Renal pelvis (tissue), 4 donors: ENCODE results near the gene BEST1. TPM values are rescaled to one million over a fixed set of nuclear protein-coding genes. Genes with fewer than 3 reads are reported as not detected.
"Not testable (repeated sequence)": the region's sequence is repeated elsewhere in the genome, so short reads cannot be mapped to it uniquely, and the experiment has no call there.

Experiments
- DNase-seq: peaks from one replicate; pipeline ENCODE4 v3.0.0-alpha.2; 2013
- polyA plus RNA-seq, 3 donors: library from polyadenylated mRNA; unstranded; fragments of 120-200 nt; gene quantifications; one replicate each; pipeline ENCODE4 v1.2.1, GENCODE V29; 2013; ENCODE audit not compliant: insufficient read length in 3 of 3

Gene BEST1
- polyA plus RNA-seq, 3 donors, result 5.1 to 6.3 (median 5.3) TPM

DNA sequence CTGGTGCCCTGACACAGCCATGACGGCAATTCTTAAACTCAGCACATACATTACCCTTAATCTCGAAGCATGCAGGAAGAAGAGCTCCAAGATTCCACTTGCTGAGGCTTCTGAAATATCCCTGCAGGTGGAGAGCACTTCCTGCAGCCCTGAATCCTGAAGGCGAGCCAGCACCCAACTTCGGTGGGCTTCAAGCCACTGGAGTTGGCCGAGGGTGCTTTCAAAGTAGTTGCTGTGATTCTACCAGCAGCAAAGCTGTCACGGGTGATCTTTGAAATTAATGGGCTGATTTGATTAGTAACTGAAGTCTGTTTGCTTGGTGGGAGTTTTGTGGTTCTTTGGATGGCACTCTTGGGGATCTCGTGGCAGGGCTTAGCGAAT, 26.3 kb downstream of the BEST1 start:
- no peak for DNase-seq

DNA sequence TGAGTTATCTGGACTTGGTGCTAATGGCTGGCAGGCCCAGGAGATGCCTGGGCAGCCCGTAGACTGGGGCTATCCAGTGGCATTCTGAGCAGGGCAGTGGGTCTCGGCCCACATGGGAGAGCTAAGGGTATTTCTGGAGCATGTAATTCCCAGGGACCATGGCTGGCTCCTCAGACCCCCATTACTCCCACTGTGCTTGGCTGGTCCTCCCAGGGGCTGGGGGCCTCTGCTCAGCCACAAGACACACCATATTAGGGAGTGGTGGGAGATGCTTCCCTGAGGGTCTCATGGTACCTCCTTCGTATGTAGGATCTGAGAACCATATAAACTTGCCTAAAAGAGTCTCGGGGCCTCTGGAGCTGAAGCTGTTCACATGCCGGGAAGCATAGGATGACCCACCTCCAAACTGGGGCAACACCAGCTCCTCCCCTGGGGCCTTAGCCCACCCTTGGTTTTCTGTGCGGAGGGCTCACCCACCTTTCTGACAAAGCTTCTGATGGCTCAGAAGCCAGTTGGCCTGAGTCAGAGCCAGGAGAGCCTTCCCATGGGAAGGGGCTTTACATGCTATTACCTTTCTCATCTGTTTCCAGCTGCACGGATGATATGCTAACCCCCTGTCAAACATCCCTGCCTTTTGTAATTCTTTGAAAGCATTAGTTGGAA, 26.8 kb downstream of the BEST1 start:
- no peak for DNase-seq

DNA sequence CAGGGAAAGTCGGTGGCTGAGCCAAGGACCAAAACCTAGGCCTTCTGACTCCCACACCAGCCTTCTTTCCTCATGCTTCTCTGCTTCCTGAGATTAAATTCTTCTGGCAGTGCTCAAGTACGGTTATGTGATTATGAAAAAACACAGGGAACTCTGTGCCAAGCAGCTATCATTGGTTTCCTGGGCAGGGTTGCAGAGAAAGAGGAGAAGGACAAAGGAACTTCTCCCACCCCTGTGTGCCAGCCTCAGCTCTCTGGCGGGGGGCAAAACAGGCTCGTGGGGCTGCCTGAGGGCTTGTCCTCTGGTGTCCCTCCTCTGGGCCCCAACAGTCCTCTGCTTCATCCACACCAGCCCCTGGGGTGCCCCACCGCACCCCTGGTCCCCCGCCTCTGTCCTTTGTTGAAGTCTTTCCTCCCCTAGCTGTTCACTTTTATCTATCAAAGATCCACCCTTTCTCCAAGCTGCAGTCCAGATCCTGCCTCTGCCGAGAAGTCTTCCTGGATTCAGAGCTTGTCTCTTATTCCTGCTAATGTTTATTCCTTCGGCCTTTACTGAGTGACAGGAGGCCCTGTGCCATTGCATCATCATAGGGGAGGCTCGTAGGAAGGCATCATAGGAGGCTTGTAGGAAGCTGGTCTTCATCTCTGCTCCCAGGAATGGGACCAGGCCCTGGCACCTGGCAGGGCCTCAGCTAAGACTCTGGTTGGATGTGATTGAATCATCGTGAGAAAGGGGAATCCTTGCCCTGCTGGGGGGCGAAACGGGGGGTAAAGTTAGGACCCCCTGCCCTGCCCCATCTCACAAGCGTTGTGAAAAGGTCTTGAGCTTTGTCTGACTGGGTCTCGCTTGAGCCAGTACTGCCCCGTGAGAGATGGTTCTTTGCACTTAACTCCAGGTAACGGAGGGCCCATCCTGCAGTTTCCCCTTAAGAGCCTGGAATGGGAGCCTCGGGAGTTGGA, 28.8 kb downstream of the BEST1 start:
- DNase-seq, result no peak

DNA sequence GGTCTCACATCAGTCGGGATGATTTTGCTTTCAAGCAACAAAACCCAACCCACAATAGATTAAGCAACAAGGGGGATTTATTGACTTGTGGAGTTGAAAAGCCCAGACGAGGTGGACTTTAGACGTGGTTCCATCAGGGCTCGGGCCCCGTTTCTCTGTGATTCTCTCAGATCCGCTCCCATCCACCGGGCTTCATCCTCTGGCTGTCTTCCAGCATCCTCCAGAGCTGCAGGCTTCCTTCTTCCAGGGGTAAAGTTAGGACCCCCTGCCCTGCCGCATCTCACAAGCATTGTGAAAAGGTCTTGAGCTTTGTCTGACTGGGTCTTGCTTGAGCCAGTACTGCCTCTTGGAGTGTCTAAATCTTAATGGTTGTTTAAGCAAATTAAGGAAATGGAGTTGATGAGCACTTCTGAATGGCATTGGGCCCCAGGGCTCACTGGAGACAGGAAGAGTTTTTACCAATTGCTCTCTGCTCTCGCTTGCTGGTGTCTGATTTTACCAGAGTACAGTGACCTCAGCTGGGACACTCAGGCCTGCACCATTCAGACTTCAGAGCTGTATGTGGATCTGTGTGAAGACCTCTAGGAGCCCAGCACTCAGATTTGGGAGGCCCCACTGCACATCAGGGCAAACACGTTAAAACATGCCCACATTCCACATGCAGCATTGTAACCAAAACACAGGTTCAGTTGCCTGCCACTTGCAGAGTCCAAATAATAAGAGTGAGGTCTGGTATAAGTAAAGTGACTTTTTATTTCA, 30.8 kb downstream of the BEST1 start:
- no peak for DNase-seq

DNA sequence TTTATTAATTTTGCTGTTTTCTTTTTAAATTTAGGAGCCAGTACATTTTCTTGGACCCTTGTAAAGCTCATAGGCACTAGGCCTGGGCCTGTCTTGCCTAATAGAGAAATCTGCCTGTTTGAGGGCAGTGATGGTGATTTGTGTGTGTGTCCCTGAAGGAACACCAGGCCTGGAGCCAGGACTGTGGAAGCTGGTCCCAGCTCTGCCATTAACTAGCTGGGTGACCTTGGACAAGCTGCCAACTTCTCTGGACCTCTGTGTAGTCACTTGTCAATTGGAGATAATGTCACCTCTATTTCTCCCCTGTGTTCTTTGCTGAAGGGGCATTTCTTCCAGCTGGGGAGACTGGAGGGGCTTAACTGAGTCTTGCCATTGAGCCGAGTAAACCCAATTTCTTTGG, 33.3 kb downstream of the BEST1 start:
- DNase-seq, result no peak

DNA sequence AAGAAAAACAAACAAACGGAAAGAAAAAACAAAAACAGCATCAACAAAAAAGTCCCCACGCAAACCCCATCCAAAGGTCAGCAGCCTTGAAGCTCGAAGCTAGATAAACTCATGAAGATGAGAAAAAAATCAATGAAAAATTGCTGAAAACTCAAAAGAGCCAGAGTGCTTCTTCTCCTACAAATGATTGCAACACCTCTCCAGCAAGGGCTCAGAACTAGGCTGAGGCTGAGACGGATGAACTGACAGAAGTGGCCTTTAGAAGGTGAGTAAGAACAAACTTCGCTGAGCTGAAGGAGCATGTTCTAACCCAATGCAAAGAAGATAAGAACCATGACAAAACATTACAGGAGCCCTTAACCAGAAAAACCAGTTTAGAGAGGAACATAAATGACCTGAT, 35.7 kb downstream of the BEST1 start:
- no peak for DNase-seq

DNA sequence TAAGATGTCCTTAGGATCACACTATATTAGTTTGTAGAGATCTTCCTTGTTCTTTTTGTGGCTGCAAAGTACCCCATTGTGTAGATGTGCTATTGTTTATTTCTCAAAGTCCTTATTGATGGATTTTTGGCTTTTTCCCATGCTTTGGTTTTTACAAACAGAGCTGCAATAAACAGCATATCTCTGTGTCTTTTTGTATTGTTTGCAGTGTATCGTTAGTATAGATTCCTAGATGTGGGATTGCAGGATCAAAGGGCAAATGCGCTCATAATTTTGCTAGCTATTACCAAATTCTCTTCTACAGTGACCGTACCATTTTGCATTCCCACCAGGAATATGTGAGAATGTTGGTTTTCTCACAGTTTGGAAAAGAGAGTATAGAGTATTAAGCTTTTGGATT, 44.8 kb downstream of the BEST1 start:
- DNase-seq, result no peak

DNA sequence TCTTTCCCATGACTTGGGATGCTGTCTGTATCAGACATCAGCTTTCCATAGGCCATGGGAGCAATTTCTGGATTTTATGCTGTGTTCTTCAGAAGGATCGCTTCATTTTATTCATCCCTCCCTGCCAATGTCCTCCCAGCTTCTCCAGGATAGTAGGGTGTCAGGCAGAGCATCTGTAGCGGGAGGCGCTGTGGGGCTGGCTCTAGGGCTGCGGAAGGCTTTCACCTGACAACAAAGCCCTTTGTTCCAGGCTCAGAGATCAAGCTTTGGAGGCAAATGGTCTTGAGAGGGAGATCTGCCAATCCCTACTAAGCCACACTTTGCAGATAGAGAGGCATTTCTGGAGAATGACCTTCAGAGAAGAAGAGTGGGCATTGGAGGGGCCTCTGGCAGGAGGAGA, 46.8 kb downstream of the BEST1 start:
- DNase-seq, result no peak

DNA sequence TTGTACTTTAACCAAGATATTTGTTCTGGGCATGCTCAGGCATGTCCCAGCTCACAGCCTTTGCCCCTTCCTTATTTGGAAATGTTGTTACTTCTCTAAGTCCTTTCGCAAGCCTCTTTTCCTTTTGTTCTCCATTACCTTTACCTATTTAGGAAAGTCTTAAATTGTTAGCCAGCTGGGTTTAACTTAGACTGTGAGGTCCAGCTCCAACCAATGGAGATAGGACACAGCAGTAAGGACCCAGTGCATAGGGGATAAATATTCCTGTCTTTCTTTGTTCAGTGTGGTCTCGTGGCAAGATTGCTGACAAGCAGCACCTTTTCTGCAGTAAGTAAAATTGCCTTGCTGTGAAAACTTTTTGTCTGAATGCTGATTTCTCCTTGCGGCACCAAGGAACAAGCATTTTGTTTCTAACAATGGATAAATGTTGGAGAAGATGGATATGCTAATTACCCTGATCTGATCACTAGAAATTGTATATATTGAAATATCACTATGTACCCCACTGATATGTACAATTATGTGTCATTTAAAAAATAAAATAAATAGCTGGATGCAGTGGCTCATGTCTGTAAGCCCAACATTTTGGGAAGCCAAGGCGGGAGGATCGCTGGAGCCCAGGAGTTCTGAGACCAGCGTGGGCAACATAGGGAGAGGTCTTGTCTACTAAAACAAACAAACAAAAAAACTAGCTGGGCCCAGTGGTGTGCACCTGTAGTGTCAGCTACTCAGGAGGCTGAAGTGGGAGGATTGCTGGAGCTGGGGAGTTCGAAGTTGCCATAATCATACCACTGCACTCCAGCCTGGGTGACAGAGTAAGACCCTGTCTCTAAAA, 49.2 kb downstream of the BEST1 start:
- no peak for DNase-seq

DNA sequence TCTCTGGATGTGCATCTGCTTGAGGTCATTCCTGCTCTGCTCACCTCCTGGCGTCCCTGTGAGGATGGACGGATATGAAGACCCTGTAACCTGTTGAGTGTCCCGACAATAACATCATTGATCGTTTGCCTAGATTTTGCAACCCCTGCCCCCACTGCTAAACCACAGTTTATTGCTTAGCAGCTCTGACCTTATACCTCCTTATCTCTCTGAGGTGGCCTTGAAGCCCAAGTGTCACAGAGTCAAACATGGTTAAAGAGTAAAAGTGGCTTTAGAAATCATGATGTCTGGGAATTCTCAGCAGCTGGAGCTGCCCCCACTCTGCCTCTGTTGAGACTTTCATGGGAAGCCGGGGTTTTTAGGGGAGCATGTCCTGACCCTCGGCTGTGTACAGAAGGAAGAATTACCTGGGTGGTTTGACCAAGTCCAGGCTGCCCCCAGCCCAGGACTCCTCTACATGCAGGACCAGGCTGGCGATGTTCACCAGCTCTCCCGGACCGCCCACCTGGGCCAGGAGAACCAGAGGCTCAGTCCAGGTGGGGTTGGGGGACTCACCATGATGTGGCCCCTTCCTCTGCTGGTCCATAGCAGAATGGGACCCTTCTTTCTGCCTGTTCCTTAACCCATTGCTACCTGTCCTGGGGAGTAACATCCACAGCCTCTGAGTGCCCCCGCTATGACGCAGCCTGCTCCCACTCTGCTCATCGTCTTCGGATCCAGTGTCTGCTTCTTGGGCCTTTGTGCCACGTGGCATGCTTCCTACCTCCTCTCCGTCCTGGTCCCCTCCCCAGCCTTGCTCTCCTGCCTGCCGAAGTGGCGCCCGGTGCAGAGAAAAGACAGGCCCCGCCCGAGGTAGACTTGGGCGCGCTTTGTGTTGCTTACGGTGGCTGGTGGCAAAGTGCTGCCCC, 50.6 kb downstream of the BEST1 start:
- DNase-seq, result no peak

DNA sequence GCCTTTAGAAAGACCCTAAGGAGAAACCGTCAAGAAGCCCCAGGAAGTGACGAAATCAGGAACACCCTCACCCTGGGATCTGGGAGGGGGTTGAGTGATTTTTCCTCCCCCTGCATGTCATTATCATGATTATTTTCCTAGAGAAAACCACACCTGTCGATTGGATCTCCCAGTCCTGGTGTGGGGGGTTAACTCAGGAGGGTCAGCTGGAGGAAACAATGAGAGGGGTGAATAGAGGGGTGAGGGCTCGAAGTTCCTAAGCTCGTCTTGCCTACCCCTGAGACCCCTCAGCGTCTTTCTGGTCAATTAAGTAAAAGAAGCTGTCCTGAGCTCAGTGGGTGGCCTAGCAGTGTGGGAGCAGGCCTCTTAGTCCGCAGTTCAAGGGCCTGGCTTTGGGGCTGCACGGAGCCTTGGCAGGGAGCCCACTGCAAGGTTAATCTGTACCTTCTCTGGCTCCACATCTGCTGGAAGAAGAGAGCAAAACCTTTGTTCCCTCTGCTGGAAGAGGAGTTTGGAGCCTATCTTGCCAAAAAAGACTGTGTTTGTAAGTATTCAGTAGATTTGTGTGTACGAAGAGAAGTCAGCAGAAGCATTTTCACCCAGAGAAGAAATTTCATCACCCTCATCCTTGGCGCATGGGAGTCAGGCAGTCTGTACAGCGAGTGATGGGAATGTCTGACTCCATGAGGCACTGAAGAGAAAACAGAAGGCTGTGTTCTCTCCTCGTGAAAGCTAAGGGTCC, 51.5 kb downstream of the BEST1 start:
- DNase-seq, result peak; percentile 12

DNA sequence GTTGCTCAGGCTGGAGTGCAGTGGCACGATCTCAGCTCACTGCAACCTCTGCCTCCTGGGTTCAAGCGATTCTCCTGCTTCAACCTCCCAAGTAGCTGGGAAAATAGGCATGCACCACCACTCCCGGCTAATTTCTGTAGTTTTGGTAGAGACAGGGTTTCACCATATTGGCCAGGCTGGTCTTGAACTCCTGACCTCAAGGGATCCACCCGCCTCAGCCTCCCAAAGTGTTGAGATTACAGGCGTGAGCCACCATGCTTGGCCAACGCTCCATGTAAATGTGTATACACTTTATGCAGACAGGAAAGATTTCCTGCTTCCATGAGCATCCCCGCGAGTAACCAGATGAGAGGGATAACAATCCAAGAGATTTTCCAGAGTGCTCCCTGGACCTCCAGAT, 52.1 kb downstream of the BEST1 start:
- DNase-seq, result not testable (repeated sequence)

DNA sequence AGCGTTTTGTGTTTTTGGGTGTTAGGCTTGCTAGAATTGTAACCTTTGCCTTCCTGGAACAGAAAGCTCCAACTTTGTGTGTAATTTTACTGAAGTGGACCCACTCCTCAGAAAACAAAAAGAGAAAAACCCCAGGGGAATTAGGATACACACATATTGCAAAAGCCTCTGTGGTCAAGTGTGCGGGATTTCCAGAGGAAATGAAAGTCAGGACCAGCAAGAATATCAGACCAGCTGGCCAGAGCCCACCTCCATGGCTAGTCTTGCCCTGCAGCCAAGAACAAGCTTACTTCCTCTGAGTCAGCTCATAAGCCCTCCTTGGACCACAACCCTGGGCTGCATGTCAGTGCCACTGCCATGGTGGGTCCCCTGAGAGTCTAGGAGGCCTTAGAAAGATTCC, 54.3 kb downstream of the BEST1 start:
- no peak for DNase-seq

DNA sequence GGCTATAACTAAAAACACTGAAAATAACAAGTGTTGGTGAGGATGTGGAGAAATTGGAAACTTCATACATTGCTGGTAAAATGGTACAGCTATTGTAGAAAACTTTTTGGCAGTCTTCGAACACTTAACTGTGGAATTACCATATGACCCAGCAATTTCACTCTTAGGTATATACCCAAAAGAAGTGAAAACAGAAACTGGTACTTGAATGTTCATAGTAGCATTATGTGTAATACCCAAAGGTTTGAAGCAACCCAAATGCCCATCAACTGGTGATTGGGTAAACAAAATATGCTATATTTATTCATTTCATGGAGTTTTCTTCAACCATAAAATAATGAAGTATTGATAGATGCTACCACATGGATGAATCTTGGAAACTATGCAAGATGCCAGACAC, 58.0 kb downstream of the BEST1 start:
- no peak for DNase-seq

DNA sequence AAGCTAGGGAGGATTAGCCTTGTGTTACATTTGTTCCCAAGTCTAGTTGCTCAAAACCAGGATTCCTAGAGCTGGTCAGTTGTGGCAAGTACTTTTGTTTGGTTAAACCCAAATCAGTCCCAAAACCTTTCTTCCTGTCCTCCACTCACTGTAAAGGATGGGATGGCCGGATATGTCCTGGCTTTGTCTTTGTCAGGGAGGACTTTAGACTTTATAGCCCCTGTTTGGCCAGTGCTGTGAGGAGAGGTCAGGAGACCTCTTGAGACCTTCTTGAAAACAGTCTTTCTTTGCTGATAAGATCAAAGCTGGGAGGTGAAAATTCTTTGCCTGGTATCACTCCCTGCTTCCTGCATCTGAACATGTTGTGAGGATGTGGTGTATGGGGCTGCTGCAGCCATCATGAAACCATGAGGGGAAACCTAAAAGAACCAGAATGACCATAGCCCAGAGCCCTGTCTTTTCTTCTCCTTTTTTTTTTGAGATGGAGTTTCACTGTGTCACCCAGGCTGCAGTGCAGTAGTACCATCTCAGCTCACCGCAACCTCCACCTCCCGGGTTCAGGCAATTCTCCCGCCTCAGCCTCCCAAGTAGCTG, 60.9 kb downstream of the BEST1 start:
- DNase-seq, result no peak

DNA sequence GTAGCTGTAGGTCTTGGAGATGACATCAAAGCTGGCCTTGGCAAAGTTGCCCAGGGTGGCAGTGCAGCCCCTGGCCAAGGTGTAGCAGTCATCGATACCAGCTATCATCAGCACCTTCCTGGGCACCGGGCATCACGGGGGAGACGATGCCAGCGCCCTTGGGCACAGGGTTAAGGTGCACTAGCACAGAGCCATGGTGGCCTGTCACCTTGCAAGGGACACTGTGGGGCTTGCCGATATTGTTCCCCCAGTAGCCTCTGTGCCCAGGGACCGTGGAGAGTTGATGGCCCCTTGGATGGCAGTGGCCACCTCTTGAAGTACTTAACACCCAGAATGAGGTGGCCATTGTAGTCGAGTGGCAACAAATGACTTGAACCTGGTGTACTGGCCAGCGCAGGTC, 61.7 kb downstream of the BEST1 start:
- DNase-seq, result no peak

DNA sequence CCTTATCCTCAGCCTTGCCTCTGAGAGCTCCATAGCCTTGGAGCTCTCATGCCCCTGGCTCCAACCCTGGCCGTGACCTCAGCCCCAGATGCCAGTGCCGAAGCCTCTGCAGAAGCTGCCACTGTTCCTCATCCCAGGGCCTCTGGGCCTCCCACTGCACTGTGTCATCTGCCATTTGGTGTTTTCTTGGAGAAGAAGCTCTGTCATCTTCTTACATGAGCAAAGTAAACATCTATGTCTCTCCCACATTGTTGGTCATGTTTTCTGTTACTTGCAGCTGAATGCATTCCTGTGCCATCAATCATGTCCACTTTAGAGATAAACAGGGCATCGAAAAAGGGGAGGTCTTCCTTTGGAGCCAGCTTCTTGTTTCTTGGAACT, 62.3 kb downstream of the BEST1 start:
- DNase-seq, result no peak

DNA sequence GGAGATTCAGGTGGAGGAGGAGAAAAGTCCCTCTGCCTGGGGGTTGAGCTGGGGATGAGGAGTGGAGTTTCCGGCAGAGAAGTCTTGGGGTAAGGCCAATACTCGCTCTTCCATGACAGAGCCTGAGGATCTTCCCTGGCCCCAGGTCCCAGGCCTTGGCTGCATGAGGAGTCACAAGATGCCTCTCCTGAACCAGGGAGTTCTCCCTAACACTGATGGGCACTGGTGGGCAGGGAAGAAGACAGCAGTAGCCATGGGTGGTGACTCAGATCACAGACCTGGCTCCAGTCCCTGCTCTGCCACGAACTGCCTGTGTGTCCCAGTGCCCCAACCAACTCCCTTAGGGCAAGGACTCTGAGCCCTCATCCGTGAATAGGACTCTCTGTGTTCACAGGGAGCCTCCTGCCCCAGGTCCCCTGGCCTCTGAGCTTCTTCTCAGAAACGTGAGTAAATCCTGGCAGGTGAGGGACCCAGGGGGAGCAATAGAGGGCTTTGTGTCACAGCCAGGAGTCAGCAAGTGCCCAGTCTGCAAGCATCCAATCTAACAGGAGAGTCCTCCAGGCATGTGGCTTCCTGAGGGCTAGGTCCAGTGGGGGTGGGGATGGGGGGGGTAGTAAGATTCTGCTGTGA, 62.8 kb downstream of the BEST1 start:
- no peak for DNase-seq
